PC-3 (cell line): ENCODE results near the gene EME2. TPM values are rescaled to one million over a fixed set of nuclear protein-coding genes. Genes with fewer than 3 reads are reported as not detected.

Source experiments
- ATAC-seq: fragments of 200-7000 bp; cut with Tn5 transposase; 2 replicates; pipeline ENCODE4 v1.9.1; 2020; ENCODE audit warnings: mild to moderate bottlenecking, moderate library complexity
- BruUV-seq: library from RNA; stranded (reverse); fragments of 400-500 nt; replicated peaks from 2 replicates; lab custom pipeline; 2021; lab: Mats Ljungman, UMichigan
- CTCF ChIA-PET: fragments of 300-600 bp; sonication (Branson Sonifier 250); formaldehyde crosslinking; loops from one replicate; lab custom pipeline; 2022; ENCODE audit warnings: antibody characterized with exemption; lab: Charles Lee
- POLR2A ChIA-PET: fragments of 300-600 bp; sonication (Branson Sonifier 250); formaldehyde crosslinking; loops from one replicate; lab custom pipeline; 2022; ENCODE audit warnings: antibody characterized with exemption; ENCODE audit not compliant: unreplicated experiment; lab: Charles Lee
- DNase-seq: peaks from one replicate; pipeline ENCODE4 v3.0.0-alpha.2; 2015
- H2AFZ ChIP-seq: fragments of 300-600 bp; sonication (generic); 2 replicates; pipeline ENCODE4 v1.6.0; 2016; ENCODE audit warnings: antibody characterized with exemption, low read length
- H3F3A ChIP-seq: fragments of 300-600 bp; sonication (generic); one replicate; pipeline ENCODE4 v1.6.0; 2017; ENCODE audit warnings: antibody characterized with exemption, low read length, control low read depth, mild to moderate bottlenecking; ENCODE audit not compliant: unreplicated experiment
- H3K27ac ChIP-seq: fragments of 300-600 bp; sonication (generic); 2 replicates; pipeline ENCODE4 v1.5.1; 2016; ENCODE audit warnings: mild to moderate bottlenecking, low read length
- H3K27me3 ChIP-seq: fragments of 300-600 bp; sonication (generic); 2 replicates; pipeline ENCODE4 v1.6.1; 2016; ENCODE audit warnings: low read length, mixed read lengths
- H3K36me3 ChIP-seq: fragments of 300-600 bp; sonication (generic); 2 replicates; pipeline ENCODE4 v1.6.1; 2016; ENCODE audit warnings: low read depth, mixed run types, low read length, mixed read lengths
- H3K4me1 ChIP-seq: fragments of 300-600 bp; sonication (generic); 2 replicates; pipeline ENCODE4 v1.5.1; 2016; ENCODE audit warnings: low read length; ENCODE audit not compliant: insufficient read depth
- H3K4me2 ChIP-seq: fragments of 300-600 bp; sonication (generic); 2 replicates; pipeline ENCODE4 v1.6.0; 2016; ENCODE audit warnings: low read length
- H3K4me3 ChIP-seq: fragments of 300-600 bp; sonication (generic); 2 replicates; pipeline ENCODE4 v1.5.1; 2016; ENCODE audit warnings: mild to moderate bottlenecking, low read length, mixed read lengths
- H3K79me2 ChIP-seq: fragments of 300-600 bp; sonication (generic); 2 replicates; pipeline ENCODE4 v1.6.1; 2017; ENCODE audit warnings: low read length, mixed read lengths
- H3K9ac ChIP-seq: fragments of 300-600 bp; sonication (generic); 2 replicates; pipeline ENCODE4 v1.6.0; 2016; ENCODE audit warnings: mild to moderate bottlenecking, low read length
- H3K9me2 ChIP-seq: fragments of 300-600 bp; sonication (generic); replicated peaks from 2 replicates; pipeline ENCODE4 v1.6.1; 2016; ENCODE audit warnings: mixed run types, low read length, mixed read lengths
- H3K9me3 ChIP-seq: fragments of 300-600 bp; sonication (generic); 2 replicates; pipeline ENCODE4 v1.6.1; 2016; ENCODE audit warnings: low read length, mixed read lengths
- H4K20me1 ChIP-seq: fragments of 300-600 bp; sonication (generic); 2 replicates; pipeline ENCODE4 v1.6.1; 2016; ENCODE audit warnings: low read length, mixed read lengths
- EZH2 ChIP-seq: fragments of 300-600 bp; sonication (generic); IDR thresholded peaks from one replicate; pipeline ENCODE4 v1.6.1; 2017; ENCODE audit warnings: antibody characterized with exemption, mild to moderate bottlenecking, low read length; ENCODE audit not compliant: unreplicated experiment
- EZH2phosphoT487 ChIP-seq: fragments of 300-600 bp; sonication (generic); IDR thresholded peaks from 2 replicates; pipeline ENCODE4 v1.6.1; 2018; ENCODE audit warnings: mild to moderate bottlenecking, antibody characterized with exemption, low read length, borderline replicate concordance
- intact Hi-C: fragments of 100-400 bp; cut with micrococcal nuclease; formaldehyde crosslinking; loops from 2 replicates; pipeline ENCODE4 v1.9.0; 2023
- total RNA-seq: library from RNA; depleted of rRNA; stranded (reverse); fragments of >200 nt; gene quantifications from 2 replicates; pipeline ENCODE4 v1.2.3, GENCODE V29; 2014
- TF ChIP-seq, protein P1 (sequence below): fragments of 300-600 bp; sonication (generic); conservative IDR thresholded peaks from 2 replicates; pipeline ENCODE4 v1.5.1; 2017; ENCODE audit warnings: antibody characterized with exemption, low read depth, mild to moderate bottlenecking, low read length

EME2 gene
- total RNA-seq, 1 experiment from 2014 or later = 12.5 TPM

GRCh38 chr16:1766701-1767100 is 5.9 kb upstream of the EME2 start:
- Histone ChIP-seq H3K4me2 (no peak overlapping the region), H3K9ac (no peak overlapping the region), H3K79me2 (peaks cover under 1% of the 10 kb centered on the region), H3K27ac (no peak overlapping the region), H2AFZ (no peak overlapping the region), H3K9me2 (no peaks in the 10 kb centered on the region), H3K4me3 (no peak overlapping the region), H3F3A (no peaks in the 10 kb centered on the region), H3K27me3 (no peaks in the 10 kb centered on the region), H3K4me1 (0 out of 2 replicates have a peak, but pooled peaks cover under 1% of the 10 kb centered on the region), H4K20me1 (no peaks in the 10 kb centered on the region), H3K9me3 (no peaks in the 10 kb centered on the region), H3K36me3 (no peaks in the 10 kb centered on the region)
- BruUV-seq = no TSS peak
- ATAC-seq (no peak), DNase-seq (no peak)
- TF ChIP-seq EZH2 (no peak), EZH2phosphoT487 (no peak)
- TF ChIP-seq, protein P1, sequence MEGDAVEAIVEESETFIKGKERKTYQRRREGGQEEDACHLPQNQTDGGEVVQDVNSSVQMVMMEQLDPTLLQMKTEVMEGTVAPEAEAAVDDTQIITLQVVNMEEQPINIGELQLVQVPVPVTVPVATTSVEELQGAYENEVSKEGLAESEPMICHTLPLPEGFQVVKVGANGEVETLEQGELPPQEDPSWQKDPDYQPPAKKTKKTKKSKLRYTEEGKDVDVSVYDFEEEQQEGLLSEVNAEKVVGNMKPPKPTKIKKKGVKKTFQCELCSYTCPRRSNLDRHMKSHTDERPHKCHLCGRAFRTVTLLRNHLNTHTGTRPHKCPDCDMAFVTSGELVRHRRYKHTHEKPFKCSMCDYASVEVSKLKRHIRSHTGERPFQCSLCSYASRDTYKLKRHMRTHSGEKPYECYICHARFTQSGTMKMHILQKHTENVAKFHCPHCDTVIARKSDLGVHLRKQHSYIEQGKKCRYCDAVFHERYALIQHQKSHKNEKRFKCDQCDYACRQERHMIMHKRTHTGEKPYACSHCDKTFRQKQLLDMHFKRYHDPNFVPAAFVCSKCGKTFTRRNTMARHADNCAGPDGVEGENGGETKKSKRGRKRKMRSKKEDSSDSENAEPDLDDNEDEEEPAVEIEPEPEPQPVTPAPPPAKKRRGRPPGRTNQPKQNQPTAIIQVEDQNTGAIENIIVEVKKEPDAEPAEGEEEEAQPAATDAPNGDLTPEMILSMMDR = no peak
- intact Hi-C loops = no loop called here
- CTCF ChIA-PET = no interaction called here
- POLR2A ChIA-PET = no interaction called here

DNA sequence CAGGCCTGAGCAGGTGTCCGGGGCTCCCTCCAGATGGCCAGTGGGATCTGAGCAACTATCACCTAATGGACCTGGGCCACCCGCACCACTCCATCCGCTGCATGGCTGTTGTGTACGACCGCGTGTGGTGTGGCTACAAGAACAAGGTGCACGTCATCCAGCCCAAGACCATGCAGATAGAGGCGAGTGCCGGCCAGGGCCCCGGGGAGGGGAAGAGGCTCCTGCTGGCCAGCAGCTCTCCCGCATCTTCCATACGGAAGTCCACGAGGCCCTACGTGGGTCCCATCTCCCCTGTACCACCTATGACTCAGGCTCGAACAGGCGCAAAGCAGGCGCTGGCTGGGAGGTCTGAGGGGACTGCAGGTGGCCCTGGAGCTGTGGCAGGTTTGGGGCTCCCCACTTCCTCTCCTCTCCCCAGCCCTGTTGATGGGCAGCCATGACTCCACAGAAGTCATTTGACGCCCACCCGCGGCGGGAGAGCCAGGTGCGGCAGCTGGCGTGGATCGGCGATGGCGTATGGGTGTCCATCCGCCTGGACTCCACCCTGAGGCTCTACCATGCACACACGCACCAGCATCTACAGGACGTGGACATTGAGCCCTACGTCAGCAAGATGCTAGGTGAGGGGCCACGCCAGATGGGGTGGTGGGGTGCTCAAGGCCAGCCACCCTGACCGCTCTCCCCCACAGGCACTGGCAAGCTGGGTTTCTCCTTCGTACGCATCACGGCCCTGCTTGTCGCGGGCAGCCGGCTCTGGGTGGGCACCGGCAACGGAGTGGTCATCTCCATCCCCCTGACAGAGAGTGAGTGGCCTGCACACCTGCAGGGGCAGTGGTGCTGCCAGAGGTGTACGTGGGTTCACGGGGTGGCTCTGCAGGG is 5.3 kb upstream of the EME2 start:
- TF ChIP-seq, protein P1 = no peak
- no peak for TF ChIP-seq EZH2phosphoT487
- TF ChIP-seq EZH2 = no peak
- Histone ChIP-seq H3K4me3 (no peak overlapping the region), H3K36me3 (no peaks in the 10 kb centered on the region), H3K4me1 (0 out of 2 replicates have a peak, but pooled peaks cover 5% of the 10 kb centered on the region), H2AFZ (no peak overlapping the region), H3K79me2 (peaks cover 7% of the 10 kb centered on the region), H3K27me3 (no peaks in the 10 kb centered on the region), H3K27ac (no peak overlapping the region), H3K9me3 (no peaks in the 10 kb centered on the region), H3K9me2 (no peaks in the 10 kb centered on the region), H3F3A (no peaks in the 10 kb centered on the region), H3K9ac (no peak overlapping the region), H3K4me2 (no peak overlapping the region), H4K20me1 (no peaks in the 10 kb centered on the region)
- POLR2A ChIA-PET = no interaction called here
- ATAC-seq (no peak), DNase-seq (no peak)
- no TSS peak for BruUV-seq
- CTCF ChIA-PET = no interaction called here
- intact Hi-C loops = no loop called here
